ENCODE measurements around the gene ADAMTSL1. TPM values are rescaled to one million over a fixed set of nuclear protein-coding genes. Genes with fewer than 3 reads are reported as not detected.

ADAMTSL1 gene
- total RNA-seq, 1 experiment from 2014 or later: 1.2 TPM

DNA sequence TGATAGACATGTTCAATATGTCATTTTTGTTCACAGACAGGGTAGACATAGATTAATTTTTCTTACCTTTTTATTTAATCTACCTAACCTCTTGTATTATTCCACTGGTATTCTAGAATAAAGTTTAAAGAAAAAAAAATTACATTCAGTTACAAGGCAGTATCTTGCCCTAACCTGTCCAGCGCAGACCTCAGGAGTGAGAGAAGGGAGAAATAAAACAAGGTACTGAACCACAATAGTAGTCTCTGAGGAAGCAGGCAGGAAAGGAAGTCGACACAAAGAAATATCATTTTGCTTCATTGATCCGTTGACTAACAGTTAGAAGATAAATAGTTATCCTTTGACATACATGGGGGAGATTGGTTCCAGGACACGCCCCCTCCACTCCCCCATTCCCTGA is 12.5 kb upstream of the ADAMTSL1 start:
- no peaks in the 10 kb centered on the region for H4K20me1 ChIP-seq (ENCODE audit: control insufficient read depth, insufficient read depth, insufficient read length)
- Mint-ChIP-seq H3K4me3 (no peak overlapping the region), H3K27ac (no peak overlapping the region), H3K36me3 (ENCODE audit: insufficient read depth in 1 of 3, low read depth in 3 of 3) (no peaks in the 10 kb centered on the region), H3K4me1 (no peaks in the 10 kb centered on the region), H3K9me3 (no peaks in the 10 kb centered on the region), H3K27me3 (ENCODE audit: low read depth) (no peaks in the 10 kb centered on the region)
- no peak overlapping the region for H4K91ac ChIP-seq (ENCODE audit: insufficient read length, low read depth, low read length)
- no peak overlapping the region for H4K8ac ChIP-seq (replicated peaks; ENCODE audit: insufficient read length, low read depth, low read length)
- H2BK20ac ChIP-seq (ENCODE audit: low read depth, low read length, poor library complexity, severe bottlenecking): no peak overlapping the region
- H3K27ac ChIP-seq (ENCODE audit: insufficient read length, low read depth, low read length): no peak overlapping the region
- no peak overlapping the region for H2AK5ac ChIP-seq (ENCODE audit: insufficient read length, low read length)
- H4K5ac ChIP-seq (ENCODE audit: insufficient read length, low read depth, low read length): no peak overlapping the region
- no peaks in the 10 kb centered on the region for H3K23me2 ChIP-seq (ENCODE audit: insufficient read length, low read depth, low read length, poor library complexity, severe bottlenecking)
- no peaks in the 10 kb centered on the region for H3K79me1 ChIP-seq (ENCODE audit: insufficient read depth, low read depth, low read length, poor library complexity, severe bottlenecking)
- no peaks in the 10 kb centered on the region for H3K4me1 ChIP-seq (ENCODE audit: insufficient read depth, low read length)
- H2AFZ ChIP-seq (ENCODE audit: low read length): no peak overlapping the region
- no peaks in the 10 kb centered on the region for H3K9me3 ChIP-seq (ENCODE audit: control insufficient read depth, low read depth, low read length)
- WGBS (ENCODE audit: extremely low coverage, insufficient read length, low lambda C conversion rate): no CpG with 5 or more reads among the region's 4 CpGs
- no peak overlapping the region for H2BK120ac ChIP-seq (ENCODE audit: low read depth, low read length, poor library complexity, severe bottlenecking)
- H2BK12ac ChIP-seq (ENCODE audit: insufficient read length, low read depth, low read length): no peak overlapping the region
- TF ChIP-seq, protein P1, sequence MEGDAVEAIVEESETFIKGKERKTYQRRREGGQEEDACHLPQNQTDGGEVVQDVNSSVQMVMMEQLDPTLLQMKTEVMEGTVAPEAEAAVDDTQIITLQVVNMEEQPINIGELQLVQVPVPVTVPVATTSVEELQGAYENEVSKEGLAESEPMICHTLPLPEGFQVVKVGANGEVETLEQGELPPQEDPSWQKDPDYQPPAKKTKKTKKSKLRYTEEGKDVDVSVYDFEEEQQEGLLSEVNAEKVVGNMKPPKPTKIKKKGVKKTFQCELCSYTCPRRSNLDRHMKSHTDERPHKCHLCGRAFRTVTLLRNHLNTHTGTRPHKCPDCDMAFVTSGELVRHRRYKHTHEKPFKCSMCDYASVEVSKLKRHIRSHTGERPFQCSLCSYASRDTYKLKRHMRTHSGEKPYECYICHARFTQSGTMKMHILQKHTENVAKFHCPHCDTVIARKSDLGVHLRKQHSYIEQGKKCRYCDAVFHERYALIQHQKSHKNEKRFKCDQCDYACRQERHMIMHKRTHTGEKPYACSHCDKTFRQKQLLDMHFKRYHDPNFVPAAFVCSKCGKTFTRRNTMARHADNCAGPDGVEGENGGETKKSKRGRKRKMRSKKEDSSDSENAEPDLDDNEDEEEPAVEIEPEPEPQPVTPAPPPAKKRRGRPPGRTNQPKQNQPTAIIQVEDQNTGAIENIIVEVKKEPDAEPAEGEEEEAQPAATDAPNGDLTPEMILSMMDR (conservative IDR thresholded peaks at IDR 0.05): no peak
- no peak for DNase-seq
- no peak overlapping the region for H3T11ph ChIP-seq (ENCODE audit: low read length)
- H3K79me2 ChIP-seq (ENCODE audit: insufficient read depth, low read length): no peaks in the 10 kb centered on the region
- H3K27me3 ChIP-seq (ENCODE audit: insufficient read depth, low read length): no peaks in the 10 kb centered on the region
- H3K9ac ChIP-seq (ENCODE audit: extremely low read depth, insufficient read length, low read length): no peak overlapping the region
- H2BK5ac ChIP-seq (ENCODE audit: insufficient read length, low read length): no peak overlapping the region
- no peak overlapping the region for H3K4me2 ChIP-seq (ENCODE audit: insufficient read depth, insufficient read length, low read length)
- no peak overlapping the region for H3K4ac ChIP-seq (ENCODE audit: low read depth, low read length)
- H3K56ac ChIP-seq (ENCODE audit: insufficient read length, low read depth, low read length): no peak overlapping the region
- H3K18ac ChIP-seq (ENCODE audit: insufficient read length, low read depth, low read length): no peak overlapping the region
- H3K14ac ChIP-seq (ENCODE audit: insufficient read depth, low read length): no peak overlapping the region
- no peak overlapping the region for H2BK15ac ChIP-seq (ENCODE audit: low read depth, low read length)
- no peak overlapping the region for H3K23ac ChIP-seq (ENCODE audit: insufficient read length, low read depth, low read length)

All from H9 (cell line).